ENCODE data around the gene SYT15B.
"Not testable (repeated sequence)": the region's sequence is repeated elsewhere in the genome, so short reads cannot be mapped to it uniquely, and the experiment has no call there.

GRCh38 chr10:47770745-47771144, 7.4 kb upstream of the SYT15B start:
- not testable (repeated sequence) for TF ChIP-seq CTCF (conservative IDR thresholded peaks at IDR 0.05 in 1 of 2, IDR thresholded peaks at IDR 0.05 in 1 of 2; ENCODE audit: low read depth in 1 of 2, low read length in 2 of 2); EZH2 (IDR thresholded peaks at IDR 0.05; ENCODE audit: low read length, missing control alignments)
